Neural cell (in vitro differentiated cells): ENCODE data around the gene ZNF316. TPM values are rescaled to one million over a fixed set of nuclear protein-coding genes. Genes with fewer than 3 reads are reported as not detected.

Experiments
- H2AFZ ChIP-seq: fragments of 200-600, 300-800 bp; sonication (generic), shearing (Covaris generic); 2 replicates; pipeline ENCODE4 v1.6.0; 2014; ENCODE audit warnings: low read depth, mild to moderate bottlenecking, antibody characterized with exemption, low read length, moderate library complexity
- H3F3A ChIP-seq: fragments of 200-600 bp; shearing (Covaris generic); 2 replicates; pipeline ENCODE4 v1.6.1; 2016; ENCODE audit warnings: mild to moderate bottlenecking, moderate library complexity, mixed read lengths, antibody characterized with exemption, low read length; ENCODE audit not compliant: insufficient read depth, poor library complexity, severe bottlenecking
- H3K27ac ChIP-seq: fragments of 200-600, 300-800 bp; sonication (generic), shearing (Covaris generic); 2 replicates; pipeline ENCODE4 v1.5.1; 2014; ENCODE audit warnings: mild to moderate bottlenecking, low read length, moderate library complexity
- H3K27me3 ChIP-seq: fragments of 300-800, 200-600 bp; sonication (generic), shearing (Covaris generic); 2 replicates; pipeline ENCODE4 v1.6.0; 2014; ENCODE audit warnings: mild to moderate bottlenecking, low read depth, low read length, moderate library complexity; ENCODE audit not compliant: insufficient read depth
- H3K36me3 ChIP-seq: fragments of 300-800, 200-600 bp; sonication (generic), shearing (Covaris generic); 2 replicates; pipeline ENCODE4 v1.5.1; 2014; ENCODE audit warnings: mild to moderate bottlenecking, antibody characterized with exemption, low read length, moderate library complexity; ENCODE audit not compliant: insufficient read depth
- H3K4me2 ChIP-seq: fragments of 300-800, 200-600 bp; sonication (generic), shearing (Covaris generic); 2 replicates; pipeline ENCODE4 v1.6.0; 2014; ENCODE audit warnings: mild to moderate bottlenecking, low read length
- H3K4me3 ChIP-seq: fragments of 300-800, 200-600 bp; sonication (generic), shearing (Covaris generic); 2 replicates; pipeline ENCODE4 v1.5.1; 2014; ENCODE audit warnings: mild to moderate bottlenecking, low read length, moderate library complexity
- H3K79me2 ChIP-seq: fragments of 200-600 bp; shearing (Covaris generic); replicated peaks from 2 replicates; pipeline ENCODE4 v1.6.0; 2014; ENCODE audit warnings: mild to moderate bottlenecking, low read length, moderate library complexity; ENCODE audit not compliant: insufficient read depth
- H3K9ac ChIP-seq: fragments of 300-800, 200-600 bp; sonication (generic), shearing (Covaris generic); 2 replicates; pipeline ENCODE4 v1.6.1; 2016; ENCODE audit warnings: mild to moderate bottlenecking, low read length, mixed read lengths
- H3K9me2 ChIP-seq: fragments of 200-600 bp; shearing (Covaris generic); 2 replicates; pipeline ENCODE4 v1.6.1; 2016; ENCODE audit warnings: mild to moderate bottlenecking, low read length, mixed read lengths; ENCODE audit not compliant: insufficient read depth
- H3K9me3 ChIP-seq: fragments of 200-600, 300-800 bp; sonication (generic), shearing (Covaris generic); 2 replicates; pipeline ENCODE4 v1.6.1; 2016; ENCODE audit warnings: mild to moderate bottlenecking, mixed run types, low read length, moderate library complexity, mixed read lengths
- H4K20me1 ChIP-seq: fragments of 200-600 bp; shearing (Covaris generic); 2 replicates; pipeline ENCODE4 v1.6.1; 2016; ENCODE audit warnings: mild to moderate bottlenecking, mixed run types; ENCODE audit not compliant: insufficient read depth
- EZH2 ChIP-seq: fragments of 200-600, 300-800 bp; shearing (Covaris generic), sonication (generic); IDR thresholded peaks from 2 replicates; pipeline ENCODE4 v1.6.1; 2014; ENCODE audit warnings: antibody characterized with exemption, low read length, borderline replicate concordance, mild to moderate bottlenecking; ENCODE audit not compliant: insufficient read depth, poor library complexity, severe bottlenecking
- SMC3 ChIP-seq: fragments of 450-650 bp; conservative IDR thresholded peaks from 2 replicates; pipeline ENCODE4 v1.6.1; 2014; ENCODE audit warnings: antibody characterized with exemption, mild to moderate bottlenecking, moderate library complexity; ENCODE audit not compliant: poor library complexity
- TAF1 ChIP-seq: IDR thresholded peaks from 2 replicates; pipeline ENCODE4 v1.6.1; 2012; ENCODE audit warnings: low read depth
- polyA plus RNA-seq: library from polyadenylated mRNA; depleted of rRNA; stranded (reverse); fragments of >200 nt; gene quantifications from 2 replicates; pipeline ENCODE4 v1.2.3, GENCODE V29; 2014
- TF ChIP-seq, protein P1 (sequence below): fragments of 450-650 bp; IDR thresholded peaks from 2 replicates; pipeline ENCODE4 v1.5.1; 2014; ENCODE audit warnings: antibody characterized with exemption, mild to moderate bottlenecking, moderate library complexity; ENCODE audit not compliant: poor library complexity, severe bottlenecking
- TF ChIP-seq, protein P2 (sequence below): IDR thresholded peaks from 2 replicates; pipeline ENCODE4 v1.6.1; 2012; ENCODE audit warnings: borderline replicate concordance

The ZNF316 gene
- polyA plus RNA-seq, 1 donor from 2014 or later = 22.2 TPM

DNA sequence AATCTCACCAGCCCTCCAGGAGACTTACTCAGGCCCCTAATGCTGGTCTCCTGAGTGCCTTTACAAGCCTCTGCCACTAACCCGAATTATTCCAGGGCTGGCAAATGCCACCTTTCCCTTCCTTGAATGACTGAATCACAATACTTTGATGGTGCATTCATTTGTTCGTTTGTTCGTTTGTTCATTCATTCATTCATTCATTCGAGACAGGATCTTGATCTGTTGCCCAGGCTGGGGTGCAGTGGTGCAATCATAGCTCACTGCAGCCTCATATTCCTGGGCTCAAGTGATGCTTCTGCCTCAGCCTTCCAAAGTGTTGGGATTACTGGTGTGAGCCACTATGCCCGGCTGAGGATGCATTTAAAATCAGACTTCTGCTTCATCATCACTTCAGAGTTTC is 63.7 kb downstream of the ZNF316 start:
- no peaks in the 10 kb centered on the region for H3K9me2 ChIP-seq
- H3K9me3 ChIP-seq = peaks cover 8% of the 10 kb centered on the region
- no peaks in the 10 kb centered on the region for H3F3A ChIP-seq
- H3K27ac ChIP-seq = no peak overlapping the region
- no peak overlapping the region for H3K4me3 ChIP-seq
- no peak overlapping the region for H3K4me2 ChIP-seq
- no peak overlapping the region for H3K9ac ChIP-seq
- TF ChIP-seq, protein P1, sequence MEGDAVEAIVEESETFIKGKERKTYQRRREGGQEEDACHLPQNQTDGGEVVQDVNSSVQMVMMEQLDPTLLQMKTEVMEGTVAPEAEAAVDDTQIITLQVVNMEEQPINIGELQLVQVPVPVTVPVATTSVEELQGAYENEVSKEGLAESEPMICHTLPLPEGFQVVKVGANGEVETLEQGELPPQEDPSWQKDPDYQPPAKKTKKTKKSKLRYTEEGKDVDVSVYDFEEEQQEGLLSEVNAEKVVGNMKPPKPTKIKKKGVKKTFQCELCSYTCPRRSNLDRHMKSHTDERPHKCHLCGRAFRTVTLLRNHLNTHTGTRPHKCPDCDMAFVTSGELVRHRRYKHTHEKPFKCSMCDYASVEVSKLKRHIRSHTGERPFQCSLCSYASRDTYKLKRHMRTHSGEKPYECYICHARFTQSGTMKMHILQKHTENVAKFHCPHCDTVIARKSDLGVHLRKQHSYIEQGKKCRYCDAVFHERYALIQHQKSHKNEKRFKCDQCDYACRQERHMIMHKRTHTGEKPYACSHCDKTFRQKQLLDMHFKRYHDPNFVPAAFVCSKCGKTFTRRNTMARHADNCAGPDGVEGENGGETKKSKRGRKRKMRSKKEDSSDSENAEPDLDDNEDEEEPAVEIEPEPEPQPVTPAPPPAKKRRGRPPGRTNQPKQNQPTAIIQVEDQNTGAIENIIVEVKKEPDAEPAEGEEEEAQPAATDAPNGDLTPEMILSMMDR = no peak
- TF ChIP-seq, protein P2, sequence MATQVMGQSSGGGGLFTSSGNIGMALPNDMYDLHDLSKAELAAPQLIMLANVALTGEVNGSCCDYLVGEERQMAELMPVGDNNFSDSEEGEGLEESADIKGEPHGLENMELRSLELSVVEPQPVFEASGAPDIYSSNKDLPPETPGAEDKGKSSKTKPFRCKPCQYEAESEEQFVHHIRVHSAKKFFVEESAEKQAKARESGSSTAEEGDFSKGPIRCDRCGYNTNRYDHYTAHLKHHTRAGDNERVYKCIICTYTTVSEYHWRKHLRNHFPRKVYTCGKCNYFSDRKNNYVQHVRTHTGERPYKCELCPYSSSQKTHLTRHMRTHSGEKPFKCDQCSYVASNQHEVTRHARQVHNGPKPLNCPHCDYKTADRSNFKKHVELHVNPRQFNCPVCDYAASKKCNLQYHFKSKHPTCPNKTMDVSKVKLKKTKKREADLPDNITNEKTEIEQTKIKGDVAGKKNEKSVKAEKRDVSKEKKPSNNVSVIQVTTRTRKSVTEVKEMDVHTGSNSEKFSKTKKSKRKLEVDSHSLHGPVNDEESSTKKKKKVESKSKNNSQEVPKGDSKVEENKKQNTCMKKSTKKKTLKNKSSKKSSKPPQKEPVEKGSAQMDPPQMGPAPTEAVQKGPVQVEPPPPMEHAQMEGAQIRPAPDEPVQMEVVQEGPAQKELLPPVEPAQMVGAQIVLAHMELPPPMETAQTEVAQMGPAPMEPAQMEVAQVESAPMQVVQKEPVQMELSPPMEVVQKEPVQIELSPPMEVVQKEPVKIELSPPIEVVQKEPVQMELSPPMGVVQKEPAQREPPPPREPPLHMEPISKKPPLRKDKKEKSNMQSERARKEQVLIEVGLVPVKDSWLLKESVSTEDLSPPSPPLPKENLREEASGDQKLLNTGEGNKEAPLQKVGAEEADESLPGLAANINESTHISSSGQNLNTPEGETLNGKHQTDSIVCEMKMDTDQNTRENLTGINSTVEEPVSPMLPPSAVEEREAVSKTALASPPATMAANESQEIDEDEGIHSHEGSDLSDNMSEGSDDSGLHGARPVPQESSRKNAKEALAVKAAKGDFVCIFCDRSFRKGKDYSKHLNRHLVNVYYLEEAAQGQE = no peak
- peaks cover 51% of the 10 kb centered on the region for H3K36me3 ChIP-seq
- H3K27me3 ChIP-seq = no peaks in the 10 kb centered on the region
- no peaks in the 10 kb centered on the region for H4K20me1 ChIP-seq
- H2AFZ ChIP-seq = no peak overlapping the region
- H3K79me2 ChIP-seq = peaks cover 42% of the 10 kb centered on the region

DNA sequence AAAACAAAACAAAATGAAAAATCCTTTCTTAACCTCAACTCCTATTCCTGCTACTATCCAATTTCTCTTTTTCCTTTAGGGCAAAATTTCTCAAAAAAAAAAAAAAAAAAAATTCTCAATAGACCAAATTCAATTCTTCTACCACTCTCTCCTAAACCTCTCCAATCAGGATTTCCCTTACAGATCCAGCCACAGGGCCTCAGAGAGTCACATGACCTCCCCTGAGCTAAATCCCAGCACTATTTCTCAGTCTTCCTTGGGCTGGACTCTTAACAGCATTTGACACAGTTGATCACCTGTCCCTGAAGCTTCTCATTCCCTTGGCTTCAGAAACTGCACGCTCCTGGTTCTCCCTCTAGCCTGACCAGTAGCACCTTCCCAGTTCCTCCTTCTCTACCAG is 64.7 kb downstream of the ZNF316 start:
- Histone ChIP-seq H3K9ac (no peak overlapping the region), H3F3A (no peaks in the 10 kb centered on the region), H3K79me2 (peaks cover 48% of the 10 kb centered on the region), H3K4me3 (no peak overlapping the region), H2AFZ (no peak overlapping the region), H3K36me3 (peaks cover 40% of the 10 kb centered on the region), H3K4me2 (no peak overlapping the region), H3K9me3 (peaks cover 8% of the 10 kb centered on the region), H3K9me2 (no peaks in the 10 kb centered on the region), H3K27me3 (no peaks in the 10 kb centered on the region), H4K20me1 (no peaks in the 10 kb centered on the region), H3K27ac (no peak overlapping the region)
- TF ChIP-seq TAF1 (no peak), SMC3 (no peak), EZH2 (no peak)
- TF ChIP-seq, protein P1 = no peak

Other genes starting within 250 kb of the ZNF316 start
- 32.3 and 48.9 TPM in 2 replicates for gene DAGLB, start 189.4 kb upstream of the ZNF316 start, polyA plus RNA-seq
- 69.5 and 71.2 TPM in 2 replicates for gene KDELR2, start 153.2 kb upstream of the ZNF316 start, polyA plus RNA-seq
- gene GRID2IP, start 85.9 kb upstream of the ZNF316 start, polyA plus RNA-seq = 0.32 TPM in 1 of 2 replicates, not detected in the other
- gene ZDHHC4, start 59.9 kb upstream of the ZNF316 start, polyA plus RNA-seq = 52.2 and 55.9 TPM in 2 replicates
- 32.0 and 36.2 TPM in 2 replicates for gene INTS15, start 47.3 kb upstream of the ZNF316 start, polyA plus RNA-seq
- gene ZNF853, start 21.7 kb upstream of the ZNF316 start, polyA plus RNA-seq = 8.7 and 12.9 TPM in 2 replicates
- gene ZNF12, start 69.6 kb downstream of the ZNF316 start, polyA plus RNA-seq = 26.0 and 27.9 TPM in 2 replicates
- gene RSPH10B2, start 116.8 kb downstream of the ZNF316 start, polyA plus RNA-seq = 0.22 TPM in 1 of 2 replicates, not detected in the other
- 73.1 and 100 TPM in 2 replicates for gene CCZ1B, start 189.0 kb downstream of the ZNF316 start, polyA plus RNA-seq